Common myeloid progenitor, CD34-positive (primary cell): Measurements from ENCODE around the gene MAPKAP1.

Experiments used
- CTCF ChIA-PET: fragments of 350-600 bp; sonication (Branson Sonifier 250); formaldehyde crosslinking; loops from one replicate; lab custom pipeline; 2021; ENCODE audit warnings: antibody characterized with exemption; lab: Charles Lee
- POLR2A ChIA-PET: fragments of 350-600 bp; sonication (Branson Sonifier 250); formaldehyde crosslinking; loops from one replicate; lab custom pipeline; 2021; ENCODE audit warnings: antibody characterized with exemption; lab: Charles Lee
- DNase-seq, 3 donors: peaks; one replicate each; pipeline versions ENCODE4 v3.0.0 to v3.0.0-alpha.2; 2013
- H3K27ac ChIP-seq, 2 experiments: 1 replicate in 1 of 2; 2 replicates in 1 of 2; pipeline ENCODE4 v1.7.0; 2013; ENCODE audit warnings: inconsistent platforms in 2 of 2, low read length in 2 of 2, mild to moderate bottlenecking in 2 of 2, low read depth in 1 of 2, moderate library complexity in 1 of 2; ENCODE audit not compliant: severe bottlenecking in 2 of 2, insufficient read depth in 1 of 2, poor library complexity in 1 of 2
- H3K27me3 ChIP-seq, 5 experiments: replicated peaks in 2 of 5; 1 replicate in 3 of 5; 2 replicates in 2 of 5; pipeline versions ENCODE4 v1.6.1 to v1.7.0; 2013; ENCODE audit warnings: low read length in 4 of 5, mild to moderate bottlenecking in 2 of 5, moderate library complexity in 2 of 5, inconsistent platforms in 1 of 5; ENCODE audit not compliant: insufficient read depth in 5 of 5, control insufficient read depth in 4 of 5
- H3K36me3 ChIP-seq, 4 experiments: 1 replicate in 2 of 4; 2 replicates in 2 of 4; pipeline versions ENCODE4 v1.6.1 to v1.7.0; 2013; ENCODE audit warnings: low read length in 3 of 4, control low read depth in 1 of 4, mild to moderate bottlenecking in 1 of 4; ENCODE audit not compliant: control insufficient read depth in 4 of 4, insufficient read depth in 4 of 4
- H3K4me1 ChIP-seq, 4 experiments: 1 replicate in 3 of 4; 2 replicates in 1 of 4; pipeline versions ENCODE4 v1.6.1 to v1.7.1; 2013; ENCODE audit warnings: low read length in 3 of 4, mild to moderate bottlenecking in 3 of 4, control low read depth in 1 of 4, inconsistent platforms in 1 of 4, moderate library complexity in 1 of 4; ENCODE audit not compliant: control insufficient read depth in 4 of 4, insufficient read depth in 4 of 4; ENCODE audit errors: control extremely low read depth in 1 of 4
- H3K4me3 ChIP-seq, 7 experiments: 1 replicate in 4 of 7; 2 replicates in 3 of 7; pipeline versions ENCODE4 v1.5.1 to v1.7.0; 2013; ENCODE audit warnings: mild to moderate bottlenecking in 7 of 7, low read length in 6 of 7, moderate library complexity in 6 of 7, inconsistent platforms in 2 of 7, low read depth in 2 of 7, control low read depth in 1 of 7; ENCODE audit not compliant: insufficient read depth in 4 of 7, control insufficient read depth in 1 of 7; ENCODE audit errors: extremely low read depth in 1 of 7
- H3K9me3 ChIP-seq, 5 experiments: 1 replicate in 4 of 5; 2 replicates in 1 of 5; pipeline versions ENCODE4 v1.6.1 to v1.7.1; 2013; ENCODE audit warnings: low read length in 4 of 5, mild to moderate bottlenecking in 2 of 5, inconsistent platforms in 1 of 5, low read depth in 1 of 5, moderate library complexity in 1 of 5; ENCODE audit not compliant: control insufficient read depth in 4 of 5, insufficient read depth in 2 of 5; ENCODE audit errors: control extremely low read depth in 1 of 5
- WGBS: methylation state at CpG from one replicate; pipeline ENCODE4 v1.1.5; 2013; ENCODE audit not compliant: insufficient coverage; 5-methylcytosine and 5-hydroxymethylcytosine counted together

Gene MAPKAP1

DNA sequence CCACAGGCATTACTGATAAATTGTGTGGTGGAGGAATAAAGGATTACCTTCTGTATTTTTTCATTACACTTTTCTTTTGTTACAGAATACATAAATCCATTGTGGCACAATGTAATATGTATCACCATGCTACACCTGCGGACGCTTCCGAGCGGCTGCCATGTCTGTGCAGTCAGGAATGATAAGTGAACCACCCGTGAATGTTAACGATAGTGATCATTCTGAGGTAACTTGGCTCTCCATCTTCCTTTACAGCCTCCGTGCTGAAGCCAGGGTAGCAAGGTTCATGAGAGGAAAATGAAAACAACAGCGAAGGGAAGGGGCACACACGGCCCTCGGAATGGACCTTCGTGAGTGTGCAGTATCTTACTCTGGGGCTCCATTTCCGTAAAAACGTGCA, 161.2 kb downstream of the MAPKAP1 start:
- Histone ChIP-seq H3K9me3 (no peaks in the 10 kb centered on the region), H3K4me1 (no peaks in the 10 kb centered on the region), H3K27ac (no peak overlapping the region), H3K4me3 (no peak overlapping the region), H3K27me3 (no peaks in the 10 kb centered on the region), H3K36me3 (peaks cover 2 to 23% (median 8%) of the 10 kb centered on the region in 4 experiments)
- ChIA-PET CTCF (interaction anchor here (1.5 kb wide), 1 partner anchor 13 kb away, joined by 5 read pairs; no protein-coding TSS in a partner anchor), POLR2A (no interaction called here)
- 96% methylated on average over 13 of the region's 13 CpGs for WGBS
- DNase-seq: no peak

- CTCF ChIA-PET: interaction anchor here (0.7 to 1.3 kb wide), 2 partner anchors 14 to 46 kb away, joined by 3 read pairs; no protein-coding TSS in a partner anchor
- Histone ChIP-seq H3K27me3 (no peaks in the 10 kb centered on the region), H3K9me3 (no peaks in the 10 kb centered on the region), H3K4me1 (no peaks in the 10 kb centered on the region), H3K27ac (no peak overlapping the region), H3K4me3 (no peak overlapping the region), H3K36me3 (peaks cover 2 to 28% (median 7%) of the 10 kb centered on the region in 4 experiments)
- DNase-seq: no peak
- POLR2A ChIA-PET: no interaction called here
- 95% methylated on average over 12 of the region's 13 CpGs for WGBS
Observed at GRCh38 chr9:125544988-125545651, 161.9 kb downstream of the MAPKAP1 start.

- no peak overlapping the region for H3K4me3 ChIP-seq
- H3K4me1 ChIP-seq: no peaks in the 10 kb centered on the region
- no peaks in the 10 kb centered on the region for H3K9me3 ChIP-seq
- ChIA-PET CTCF (interaction anchor here (0.7 to 1.3 kb wide), 2 partner anchors 14 to 47 kb away, joined by 3 read pairs; no protein-coding TSS in a partner anchor), POLR2A (no interaction called here)
- no peaks in the 10 kb centered on the region for H3K27me3 ChIP-seq
- no peak for DNase-seq
- 93% methylated on average over 3 of the region's 4 CpGs for WGBS
- no peak overlapping the region for H3K27ac ChIP-seq
- peaks cover 2 to 25% (median 7%) of the 10 kb centered on the region in 4 experiments for H3K36me3 ChIP-seq
Observed at GRCh38 chr9:125544484-125544883, 162.5 kb downstream of the MAPKAP1 start.

DNA sequence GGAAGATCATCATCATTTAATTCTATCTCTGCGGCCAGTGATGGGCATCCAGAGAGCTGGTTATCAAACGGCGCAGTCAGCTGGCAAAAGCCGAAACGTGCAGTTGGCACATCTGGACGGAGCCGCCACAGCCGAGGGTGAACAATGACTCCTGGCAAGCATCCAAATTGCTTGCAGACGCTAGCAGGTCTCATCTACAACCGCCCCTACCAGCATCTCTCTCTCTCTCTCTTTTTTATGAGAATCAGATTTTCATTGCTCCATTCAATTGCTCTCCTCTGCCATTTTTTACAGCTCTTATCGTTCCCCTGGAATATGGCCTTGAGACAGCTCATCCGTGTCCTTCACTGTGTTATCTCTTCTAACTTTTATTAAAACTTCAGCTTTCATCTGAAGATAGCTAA, 165.2 kb downstream of the MAPKAP1 start:
- Histone ChIP-seq H3K4me1 (no peaks in the 10 kb centered on the region), H3K36me3 (peaks cover 0 to 21% (median 7%) of the 10 kb centered on the region in 4 experiments), H3K9me3 (no peaks in the 10 kb centered on the region), H3K4me3 (no peak overlapping the region), H3K27ac (no peak overlapping the region), H3K27me3 (no peaks in the 10 kb centered on the region)
- ChIA-PET CTCF (interaction anchor here (0.7 to 3.2 kb wide), 3 partner anchors 12 to 140 kb away, joined by 3 to 11 read pairs (median 5); no protein-coding TSS in a partner anchor), POLR2A (interaction anchor here (0.7 to 1.2 kb wide), 2 partner anchors 11 to 165 kb away, joined by 3 to 6 read pairs; partner anchors contain the start of gene MAPKAP1)
- no peak for DNase-seq
- WGBS: 98% methylated on average over 12 of the region's 12 CpGs

DNA sequence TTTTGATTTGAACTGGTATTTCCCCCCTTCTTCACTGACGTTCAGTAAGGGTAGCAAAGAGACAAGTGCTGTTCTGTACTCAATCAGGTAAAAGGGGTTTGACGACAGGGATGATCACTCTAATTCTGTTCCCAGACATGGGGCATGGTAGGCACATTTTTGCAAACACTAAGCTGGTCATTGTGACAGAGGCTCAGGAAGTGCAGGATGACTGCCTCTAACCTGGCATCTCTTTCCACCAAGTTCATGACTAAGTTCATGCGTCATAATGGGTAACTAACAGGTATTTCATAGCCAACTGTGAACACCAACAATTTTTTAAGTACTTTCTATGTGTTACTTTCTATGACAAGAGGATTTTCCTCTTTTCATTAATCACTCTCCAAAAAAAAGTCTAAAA, 166.5 kb downstream of the MAPKAP1 start:
- POLR2A ChIA-PET: no interaction called here

DNA sequence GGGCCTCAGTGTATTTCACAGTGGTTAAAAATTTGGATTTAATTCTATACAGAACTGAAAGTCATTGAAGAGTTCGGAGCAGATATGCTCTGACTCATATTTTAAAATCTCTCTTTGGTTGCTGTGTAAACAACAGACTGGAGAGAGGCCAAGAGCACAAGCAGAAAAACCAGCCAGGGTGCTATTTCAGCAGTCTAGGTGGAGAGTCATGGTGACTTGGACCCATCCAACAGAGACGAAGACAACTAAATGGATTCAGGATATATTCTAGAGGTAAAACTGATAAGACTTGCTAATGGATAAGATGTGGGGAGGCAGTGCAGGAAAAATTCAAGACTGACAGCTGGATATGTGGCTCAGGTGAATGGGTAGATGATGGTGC, 168.9 kb downstream of the MAPKAP1 start:
- DNase-seq: no peak
- Histone ChIP-seq H3K36me3 (peaks cover 0 to 19% (median 6%) of the 10 kb centered on the region in 4 experiments), H3K4me3 (no peak overlapping the region), H3K9me3 (no peaks in the 10 kb centered on the region), H3K27me3 (no peaks in the 10 kb centered on the region), H3K27ac (no peak overlapping the region), H3K4me1 (no peaks in the 10 kb centered on the region)
- CTCF ChIA-PET: no interaction called here
- POLR2A ChIA-PET: no interaction called here
- 100% methylated on average over 2 of the region's 2 CpGs for WGBS

More for the DNA sequence above, 166.5 kb downstream of the MAPKAP1 start:
- Histone ChIP-seq H3K4me3 (no peak overlapping the region), H3K4me1 (no peaks in the 10 kb centered on the region), H3K27me3 (no peaks in the 10 kb centered on the region), H3K9me3 (no peaks in the 10 kb centered on the region), H3K27ac (no peak overlapping the region), H3K36me3 (peaks cover 0 to 19% (median 5%) of the 10 kb centered on the region in 4 experiments)
- no peak for DNase-seq
- 100% methylated on average over 2 of the region's 3 CpGs for WGBS
- CTCF ChIA-PET: interaction anchor here (3.2 kb wide), 1 partner anchor 18 kb away, joined by 11 read pairs; no protein-coding TSS in a partner anchor

DNA sequence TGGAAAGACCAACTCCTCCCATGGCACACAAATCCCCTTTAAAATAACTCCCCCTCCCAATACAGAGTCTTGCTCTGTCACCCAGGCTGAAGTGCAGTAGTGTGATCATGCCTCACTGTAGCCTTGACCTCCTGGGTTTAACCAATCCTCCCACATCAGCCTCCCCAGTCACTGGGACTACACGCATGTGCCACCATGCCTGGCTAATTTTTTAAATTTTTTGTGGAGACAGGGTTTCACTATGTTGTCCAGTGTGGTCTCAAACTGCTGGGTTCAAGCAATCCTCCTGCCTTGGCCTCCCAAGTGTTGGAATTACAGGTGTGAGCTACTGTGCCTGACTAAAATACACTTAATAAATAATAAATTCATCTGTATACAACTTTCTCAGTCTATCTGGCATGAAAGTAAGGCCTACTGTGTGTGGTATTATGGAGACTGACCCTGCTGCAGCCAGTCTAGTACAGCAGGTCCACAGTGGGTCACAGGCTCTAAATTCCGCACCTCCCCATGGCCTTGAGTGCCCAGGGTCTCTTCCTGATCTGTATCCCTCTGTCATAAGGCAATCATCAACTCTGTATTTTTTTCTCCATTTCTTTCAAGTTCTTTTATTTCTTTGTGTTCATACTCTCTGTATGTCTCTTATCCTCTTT, 169.4 kb downstream of the MAPKAP1 start:
- Histone ChIP-seq H3K4me1 (no peaks in the 10 kb centered on the region), H3K27me3 (no peaks in the 10 kb centered on the region), H3K4me3 (no peak overlapping the region), H3K9me3 (no peaks in the 10 kb centered on the region), H3K36me3 (peaks cover 0 to 19% (median 6%) of the 10 kb centered on the region in 4 experiments), H3K27ac (no peak overlapping the region)
- ChIA-PET POLR2A (no interaction called here), CTCF (no interaction called here)
- WGBS: 100% methylated on average over 2 of the region's 2 CpGs
- DNase-seq: no peak
